ENCODE data around the gene TBC1D8. TPM values are rescaled to one million over a fixed set of nuclear protein-coding genes. Genes with fewer than 3 reads are reported as not detected.

Gene TBC1D8
- total RNA-seq, 5 donors from 2014 or later (not counting 1 experiment from before 2014, with no cell fraction given): 0.40 to 2.1 (median 2.0) TPM

GRCh38 chr2:101160454-101160853 lies 9.3 kb upstream of the TBC1D8 start:
- Histone ChIP-seq H3K27ac (ENCODE audit: low read length) (no peak overlapping the region), H3K4me3 (ENCODE audit: control insufficient read depth in 1 of 2, extremely low read depth in 1 of 2, low read length in 1 of 2) (no peak overlapping the region), H3K4me1 (ENCODE audit: control insufficient read depth in 1 of 2, extremely low read depth in 1 of 2, insufficient read depth in 2 of 2, low read length in 2 of 2) (no peaks in the 10 kb centered on the region), H3K9me3 (no peaks in the 10 kb centered on the region), H3K27me3 (replicated peaks in 1 of 2; ENCODE audit: control insufficient read depth in 2 of 2, extremely low read depth in 1 of 2, insufficient read depth in 2 of 2, low read length in 1 of 2) (no peaks in the 10 kb centered on the region), H3K36me3 (ENCODE audit: control insufficient read depth in 2 of 2, extremely low read depth in 1 of 2, insufficient read depth in 1 of 2, low read length in 1 of 2) (no peaks in the 10 kb centered on the region)
- Mint-ChIP-seq H3K9me3 (no peaks in the 10 kb centered on the region), H3K27ac (no peak overlapping the region), H3K4me3 (no peak overlapping the region), H3K4me1 (peaks cover 0 to 2% (median 2%) of the 10 kb centered on the region in 3 donors), H3K36me3 (no peaks in the 10 kb centered on the region), H3K27me3 (no peaks in the 10 kb centered on the region)
- no peak for ATAC-seq (replicated peaks in 1 of 4)
- no peak for DNase-seq
- ChIA-PET POLR2A (no interaction called here), CTCF (no interaction called here)
- WGBS (ENCODE audit: insufficient coverage): 75% methylated on average over 1 of the region's 3 CpGs

GRCh38 chr2:101159526-101159925 lies 8.3 kb upstream of the TBC1D8 start:
- H3K4me3 ChIP-seq (ENCODE audit: control insufficient read depth in 1 of 2, extremely low read depth in 1 of 2, low read length in 1 of 2): no peak overlapping the region
- H3K27ac ChIP-seq (ENCODE audit: low read length): no peak overlapping the region
- H3K4me1 ChIP-seq (ENCODE audit: control insufficient read depth in 1 of 2, extremely low read depth in 1 of 2, insufficient read depth in 2 of 2, low read length in 2 of 2): no peaks in the 10 kb centered on the region
- no peak for DNase-seq
- ATAC-seq (replicated peaks in 1 of 4): no peak
- H3K4me3 Mint-ChIP-seq: no peak overlapping the region
- H3K9me3 Mint-ChIP-seq: no peaks in the 10 kb centered on the region
- no peaks in the 10 kb centered on the region for H3K36me3 ChIP-seq (ENCODE audit: control insufficient read depth in 2 of 2, extremely low read depth in 1 of 2, insufficient read depth in 1 of 2, low read length in 1 of 2)
- CTCF ChIA-PET: no interaction called here
- no peaks in the 10 kb centered on the region for H3K27me3 Mint-ChIP-seq
- H3K27ac Mint-ChIP-seq: no peak overlapping the region
- POLR2A ChIA-PET: no interaction called here
- no peaks in the 10 kb centered on the region for H3K36me3 Mint-ChIP-seq
- no peaks in the 10 kb centered on the region for H3K27me3 ChIP-seq (replicated peaks in 1 of 2; ENCODE audit: control insufficient read depth in 2 of 2, extremely low read depth in 1 of 2, insufficient read depth in 2 of 2, low read length in 1 of 2)
- no CpG with 5 or more reads among the region's 2 CpGs for WGBS (ENCODE audit: insufficient coverage)
- H3K4me1 Mint-ChIP-seq: peaks cover 0 to 2% (median 2%) of the 10 kb centered on the region in 3 donors
- no peaks in the 10 kb centered on the region for H3K9me3 ChIP-seq

GRCh38 chr2:101157272-101157671 lies 6.1 kb upstream of the TBC1D8 start:
- no peak overlapping the region for H3K27ac ChIP-seq (ENCODE audit: low read length)
- H3K36me3 Mint-ChIP-seq: no peaks in the 10 kb centered on the region
- DNase-seq (no peak), ATAC-seq (replicated peaks in 1 of 4) (no peak)
- no peaks in the 10 kb centered on the region for H3K9me3 ChIP-seq
- no peaks in the 10 kb centered on the region for H3K27me3 ChIP-seq (replicated peaks in 1 of 2; ENCODE audit: control insufficient read depth in 2 of 2, extremely low read depth in 1 of 2, insufficient read depth in 2 of 2, low read length in 1 of 2)
- no peaks in the 10 kb centered on the region for H3K36me3 ChIP-seq (ENCODE audit: control insufficient read depth in 2 of 2, extremely low read depth in 1 of 2, insufficient read depth in 1 of 2, low read length in 1 of 2)
- CTCF ChIA-PET: no interaction called here
- peaks cover 0 to 5% of the 10 kb centered on the region in 2 experiments for H3K4me1 ChIP-seq (ENCODE audit: control insufficient read depth in 1 of 2, extremely low read depth in 1 of 2, insufficient read depth in 2 of 2, low read length in 2 of 2)
- H3K9me3 Mint-ChIP-seq: no peaks in the 10 kb centered on the region
- 31% methylated on average over 3 of the region's 6 CpGs for WGBS (ENCODE audit: insufficient coverage)
- H3K4me3 Mint-ChIP-seq: no peak overlapping the region
- no peaks in the 10 kb centered on the region for H3K27me3 Mint-ChIP-seq
- peak overlapping the region in 1 of 2 donors; percentile 41 for H3K27ac Mint-ChIP-seq
- peaks cover 5 to 11% (median 10%) of the 10 kb centered on the region in 3 donors for H3K4me1 Mint-ChIP-seq
- no peak overlapping the region for H3K4me3 ChIP-seq (ENCODE audit: control insufficient read depth in 1 of 2, extremely low read depth in 1 of 2, low read length in 1 of 2)
- POLR2A ChIA-PET: interaction anchor here in 1 of 2 donors (0.7 kb wide), 1 partner anchor 61 kb away, joined by 6 read pairs; no protein-coding TSS in a partner anchor

- H3K9me3 Mint-ChIP-seq: no peaks in the 10 kb centered on the region
- peaks cover 0 to 32% of the 10 kb centered on the region in 2 experiments for H3K4me1 ChIP-seq (ENCODE audit: control insufficient read depth in 1 of 2, extremely low read depth in 1 of 2, insufficient read depth in 2 of 2, low read length in 2 of 2)
- CTCF ChIA-PET: no interaction called here
- H3K27ac Mint-ChIP-seq: no peak overlapping the region
- H3K36me3 Mint-ChIP-seq: no peaks in the 10 kb centered on the region
- POLR2A ChIA-PET: no interaction called here
- no peak overlapping the region for H3K4me3 Mint-ChIP-seq
- H3K4me1 Mint-ChIP-seq: peaks cover 22 to 34% (median 31%) of the 10 kb centered on the region in 3 donors
- peaks cover 0 to 6% of the 10 kb centered on the region in 2 donors for H3K27me3 Mint-ChIP-seq
- no peak overlapping the region for H3K27ac ChIP-seq (ENCODE audit: low read length)
- DNase-seq (no peak), ATAC-seq (replicated peaks in 1 of 4) (no peak)
- H3K9me3 ChIP-seq: no peaks in the 10 kb centered on the region
- H3K4me3 ChIP-seq (ENCODE audit: control insufficient read depth in 1 of 2, extremely low read depth in 1 of 2, low read length in 1 of 2): no peak overlapping the region
- peaks cover 0 to 12% of the 10 kb centered on the region in 2 experiments for H3K27me3 ChIP-seq (replicated peaks in 1 of 2; ENCODE audit: control insufficient read depth in 2 of 2, extremely low read depth in 1 of 2, insufficient read depth in 2 of 2, low read length in 1 of 2)
- WGBS (ENCODE audit: insufficient coverage): 85% methylated on average over 7 of the region's 7 CpGs
- no peaks in the 10 kb centered on the region for H3K36me3 ChIP-seq (ENCODE audit: control insufficient read depth in 2 of 2, extremely low read depth in 1 of 2, insufficient read depth in 1 of 2, low read length in 1 of 2)
Observed at GRCh38 chr2:101153787-101154186, 2.6 kb upstream of the TBC1D8 start.

GRCh38 chr2:101153077-101153707 lies 2.0 kb upstream of the TBC1D8 start:
- POLR2A ChIA-PET: no interaction called here
- WGBS (ENCODE audit: insufficient coverage): no CpG with 5 or more reads among the region's 9 CpGs
- H3K9me3 Mint-ChIP-seq: no peaks in the 10 kb centered on the region
- H3K4me3 Mint-ChIP-seq: peak overlapping the region in 1 of 3 donors; percentile 81
- Histone ChIP-seq H3K9me3 (no peaks in the 10 kb centered on the region), H3K27ac (ENCODE audit: low read length) (no peak overlapping the region), H3K36me3 (ENCODE audit: control insufficient read depth in 2 of 2, extremely low read depth in 1 of 2, insufficient read depth in 1 of 2, low read length in 1 of 2) (no peaks in the 10 kb centered on the region), H3K4me3 (ENCODE audit: control insufficient read depth in 1 of 2, extremely low read depth in 1 of 2, low read length in 1 of 2) (no peak overlapping the region), H3K27me3 (replicated peaks in 1 of 2; ENCODE audit: control insufficient read depth in 2 of 2, extremely low read depth in 1 of 2, insufficient read depth in 2 of 2, low read length in 1 of 2) (peaks cover 0 to 13% of the 10 kb centered on the region in 2 experiments), H3K4me1 (ENCODE audit: control insufficient read depth in 1 of 2, extremely low read depth in 1 of 2, insufficient read depth in 2 of 2, low read length in 2 of 2) (peaks cover 0 to 32% of the 10 kb centered on the region in 2 experiments)
- H3K36me3 Mint-ChIP-seq: no peaks in the 10 kb centered on the region
- ATAC-seq (replicated peaks in 1 of 4) (no peak), DNase-seq (no peak)
- peak overlapping the region; percentile 8 to 16 for H3K27ac Mint-ChIP-seq
- H3K27me3 Mint-ChIP-seq: peaks cover 3 to 12% of the 10 kb centered on the region in 2 donors
- peaks cover 22 to 34% (median 31%) of the 10 kb centered on the region in 3 donors for H3K4me1 Mint-ChIP-seq
- CTCF ChIA-PET: interaction anchor here (0.6 to 1.0 kb wide), 3 partner anchors 50 to 1781 kb away, joined by 3 read pairs; no protein-coding TSS in a partner anchor

- H3K9me3 Mint-ChIP-seq: no peaks in the 10 kb centered on the region
- no peaks in the 10 kb centered on the region for H3K36me3 Mint-ChIP-seq
- DNase-seq: peak in 4 of 35 experiments; percentile 8 to 51 (median 12)
- WGBS (ENCODE audit: insufficient coverage): 13% methylated on average over 15 of the region's 21 CpGs
- Histone ChIP-seq H3K4me3 (ENCODE audit: control insufficient read depth in 1 of 2, extremely low read depth in 1 of 2, low read length in 1 of 2) (peak overlapping the region; percentile 58 to 69), H3K36me3 (ENCODE audit: control insufficient read depth in 2 of 2, extremely low read depth in 1 of 2, insufficient read depth in 1 of 2, low read length in 1 of 2) (no peaks in the 10 kb centered on the region), H3K9me3 (no peaks in the 10 kb centered on the region), H3K27ac (ENCODE audit: low read length) (no peak overlapping the region), H3K4me1 (ENCODE audit: control insufficient read depth in 1 of 2, extremely low read depth in 1 of 2, insufficient read depth in 2 of 2, low read length in 2 of 2) (peaks cover 0 to 32% of the 10 kb centered on the region in 2 experiments), H3K27me3 (replicated peaks in 1 of 2; ENCODE audit: control insufficient read depth in 2 of 2, extremely low read depth in 1 of 2, insufficient read depth in 2 of 2, low read length in 1 of 2) (peaks cover 0 to 16% of the 10 kb centered on the region in 2 experiments)
- peak overlapping the region; percentile 81 to 86 (median 81) for H3K4me3 Mint-ChIP-seq
- POLR2A ChIA-PET: no interaction called here
- H3K27ac Mint-ChIP-seq: peak overlapping the region; percentile 16 to 66
- peaks cover 22 to 34% (median 31%) of the 10 kb centered on the region in 3 donors for H3K4me1 Mint-ChIP-seq
- CTCF ChIA-PET: interaction anchor here (0.6 to 1.0 kb wide), 3 partner anchors 50 to 1782 kb away, joined by 3 read pairs; no protein-coding TSS in a partner anchor
- peak in 1 of 4 experiments; percentile 14 for ATAC-seq (replicated peaks in 1 of 4)
- H3K27me3 Mint-ChIP-seq: peaks cover 9 to 16% of the 10 kb centered on the region in 2 donors
Observed at GRCh38 chr2:101152272-101153076, 1.3 kb upstream of the TBC1D8 start.

Measured in T-cell (primary cell).